ENCODE measurements around the gene SPIN1. TPM values are rescaled to one million over a fixed set of nuclear protein-coding genes. Genes with fewer than 3 reads are reported as not detected.

The SPIN1 gene
- total and polyA plus RNA-seq, 2 experiments from 2014 or later = 49.0 to 158 TPM

DNA sequence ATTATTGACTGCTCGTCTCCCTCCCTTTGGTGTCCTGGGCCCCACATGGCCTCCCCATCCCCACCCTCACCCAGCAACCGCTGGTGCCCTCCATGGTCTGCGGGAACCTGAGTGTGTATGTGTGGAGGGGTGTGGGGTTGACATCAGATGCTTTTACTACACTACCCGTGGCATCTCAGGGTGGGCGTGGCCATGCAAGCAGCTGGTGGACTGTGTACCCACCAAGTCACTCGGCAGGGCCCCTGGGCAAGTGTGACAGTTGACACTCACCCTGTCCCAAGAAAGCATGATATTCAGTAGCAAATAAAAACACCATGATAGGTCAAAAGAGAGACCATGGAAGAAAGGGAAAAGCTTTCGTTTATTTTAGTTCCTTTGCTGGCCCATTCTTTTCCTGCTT, 139.4 kb downstream of the SPIN1 start:
- H2AFZ ChIP-seq = no peak overlapping the region
- ATAC-seq = no peak

More for the DNA sequence above, 139.4 kb downstream of the SPIN1 start:
- no peaks in the 10 kb centered on the region for H3K79me2 ChIP-seq (replicated peaks; ENCODE audit: insufficient read depth)
- no peaks in the 10 kb centered on the region for H3K27me3 ChIP-seq (ENCODE audit: insufficient read depth)
- H4K20me1 ChIP-seq (replicated peaks; ENCODE audit: insufficient read depth) = no peaks in the 10 kb centered on the region
- no peak overlapping the region for H3K27ac ChIP-seq (ENCODE audit: low read depth)
- Mint-ChIP-seq H3K4me3 (no peak overlapping the region), H3K9me3 (no peaks in the 10 kb centered on the region; the same call in 2 of the 3 replicates), H3K27me3 (ENCODE audit: insufficient read depth, low read depth, poor library complexity) (peaks cover 21% of the 10 kb centered on the region), H3K4me1 (peaks cover 34% of the 10 kb centered on the region), H3K36me3 (ENCODE audit: low read depth) (no peaks in the 10 kb centered on the region), H3K27ac (no peak overlapping the region)
- no peak for DNase-seq (ENCODE audit: low spot score)
- TF ChIP-seq NANOG (IDR thresholded peaks at IDR 0.05; ENCODE audit: borderline replicate concordance) = no peak
- TF ChIP-seq ZNF114 (CRISPR knock-in tag; IDR thresholded peaks at IDR 0.05) = no peak
- H3K36me3 ChIP-seq (ENCODE audit: insufficient read depth) = no peaks in the 10 kb centered on the region
- H3K4me3 ChIP-seq = no peak overlapping the region
- no peak overlapping the region for H3K4me2 ChIP-seq
- H3K4me1 ChIP-seq (ENCODE audit: insufficient read depth) = peaks cover 24% of the 10 kb centered on the region
- no peaks in the 10 kb centered on the region for H3K9me2 ChIP-seq (ENCODE audit: insufficient read depth)
- peaks cover 5% of the 10 kb centered on the region for H3F3A ChIP-seq (replicated peaks; ENCODE audit: low read depth)

Other genes with a start within 250 kb of the SPIN1 start
- gene SPATA31C2, start 250.0 kb upstream of the SPIN1 start, total RNA-seq (2014; rRNA removed; shearing (Covaris generic)) = 0.12 and 0.35 TPM in 2 replicates
- gene SPATA31C2, start 250.0 kb upstream of the SPIN1 start, polyA plus RNA-seq (2016; fragmentation: Nextera tagmentation; extraction: Ambion mirVana) = 0.08 and 0.16 TPM in 2 replicates
- 4.3 and 5.1 TPM in 2 replicates for gene NXNL2, start 146.7 kb downstream of the SPIN1 start, total RNA-seq (2014; rRNA removed; shearing (Covaris generic))
- gene NXNL2, start 146.7 kb downstream of the SPIN1 start, polyA plus RNA-seq (2016; fragmentation: Nextera tagmentation; extraction: Ambion mirVana) = 3.2 and 3.4 TPM in 2 replicates